Adipose tissue (tissue), 3 donors: ENCODE results near the gene COPG2. TPM values are rescaled to one million over a fixed set of nuclear protein-coding genes. Genes with fewer than 3 reads are reported as not detected.
"Not testable (repeated sequence)": the region's sequence is repeated elsewhere in the genome, so short reads cannot be mapped to it uniquely, and the experiment has no call there.

Experiments
- H3K27ac ChIP-seq: one replicate; pipeline ENCODE4 v1.5.1; 2013; ENCODE audit warnings: low read depth, low read length
- WGBS, 3 donors: extraction: QIAGEN DNeasy Blood & Tissue Kit; methylation state at CpG; one replicate each; pipeline ENCODE4 v1.1.7; 2013; 5-methylcytosine and 5-hydroxymethylcytosine counted together
- polyA plus RNA-seq, 3 donors: library from polyadenylated mRNA; stranded (reverse); fragments of 200-250 nt; gene quantifications; one replicate each; pipeline ENCODE4 v1.2.3, GENCODE V29; 2013
- donor health status: healthy with polysubstance abuse.
- donor health status: Bipolar disorder and iron deficiency.
- donor health status: healthy.

COPG2 gene
- polyA plus RNA-seq, 3 donors, result 6.5 to 12.3 (median 8.9) TPM

DNA sequence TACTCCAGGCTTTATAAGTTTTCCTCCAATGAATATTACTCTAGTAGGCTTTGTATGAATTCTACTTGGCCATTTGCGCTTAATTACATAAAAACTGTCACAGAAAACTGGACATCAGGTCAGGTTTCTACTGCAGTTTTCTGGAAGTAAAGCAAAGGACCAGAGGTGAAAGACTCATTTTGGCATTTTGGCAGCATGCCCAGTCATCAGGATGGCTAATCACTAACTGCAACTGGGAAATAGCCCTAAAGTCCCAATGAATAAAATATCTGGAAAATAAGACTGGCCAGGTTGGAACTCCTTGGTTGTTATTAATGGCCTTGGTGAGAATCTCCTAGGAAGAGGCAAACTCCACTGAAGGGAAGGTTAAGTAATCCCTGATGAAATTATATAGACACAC lies 75.5 kb downstream of the COPG2 start:
- no peak overlapping the region for H3K27ac ChIP-seq
- 94 to 97% (median 95%) methylated on average over 1 of the region's 1 CpG for WGBS, 3 donors

DNA sequence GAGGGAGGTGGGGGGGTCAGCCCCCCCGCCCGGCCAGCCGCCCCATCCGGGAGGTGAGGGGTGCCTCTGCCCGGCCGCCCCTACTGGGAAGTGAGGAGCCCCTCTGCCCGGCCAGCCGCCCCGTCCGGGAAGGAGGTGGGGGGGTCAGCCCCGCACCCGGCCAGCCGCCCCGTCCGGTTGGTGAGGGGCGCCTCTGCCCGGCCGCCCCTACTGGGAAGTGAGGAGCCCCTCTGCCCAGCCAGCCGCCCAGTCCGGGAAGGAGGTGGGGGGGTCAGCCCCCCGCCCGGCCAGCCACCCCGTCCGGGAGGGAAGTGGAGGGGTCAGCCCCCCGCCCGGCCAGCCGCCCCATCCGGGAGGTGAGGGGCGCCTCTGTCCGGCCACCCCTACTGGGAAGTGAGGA lies 77.1 kb downstream of the COPG2 start:
- not testable (repeated sequence) for H3K27ac ChIP-seq
- WGBS, 3 donors, result 97 to 100% (median 100%) methylated on average over 1 to 30 of the region's 30 CpGs

DNA sequence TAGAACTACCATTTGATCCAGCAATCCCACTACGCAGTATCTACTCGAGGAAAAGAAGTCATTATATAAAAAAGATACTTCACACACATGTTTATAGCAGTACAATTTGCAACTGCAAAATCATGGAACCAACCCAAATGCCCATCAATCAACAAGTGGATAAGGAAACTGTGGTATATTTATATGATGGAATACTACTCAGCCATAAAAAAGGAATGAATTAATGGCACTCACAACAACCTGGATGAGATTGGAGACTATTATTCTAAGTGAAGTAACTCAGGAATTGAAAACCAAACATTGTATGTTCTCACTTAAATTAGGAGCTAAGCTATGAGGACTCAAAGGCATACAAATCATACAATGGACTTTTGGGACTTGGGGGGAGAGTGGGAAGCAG lies 82.6 kb downstream of the COPG2 start:
- H3K27ac ChIP-seq, result not testable (repeated sequence)
- WGBS, 3 donors, result 95 to 98% (median 96%) methylated on average over 2 of the region's 2 CpGs

DNA sequence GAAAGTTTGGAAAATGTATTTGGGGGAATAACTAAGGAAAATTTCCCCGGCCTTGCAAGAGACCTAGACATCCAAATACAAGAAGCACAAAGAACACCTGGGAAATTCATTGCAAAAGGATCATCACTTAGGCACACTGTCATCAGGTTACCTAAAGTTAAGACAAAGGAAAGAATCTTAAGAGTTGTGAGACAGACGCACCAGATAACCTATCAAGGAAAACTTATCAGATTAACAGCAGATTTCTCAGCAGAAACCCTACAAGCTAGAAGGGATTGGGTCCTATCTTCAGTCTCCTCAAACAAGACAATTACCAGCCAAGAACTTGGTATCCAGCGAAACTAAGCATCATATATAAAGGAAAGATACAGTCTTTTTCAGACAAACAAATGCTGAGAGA lies 93.4 kb downstream of the COPG2 start:
- WGBS, 3 donors, result 93 to 97% (median 96%) methylated on average over 3 of the region's 3 CpGs
- not testable (repeated sequence) for H3K27ac ChIP-seq

DNA sequence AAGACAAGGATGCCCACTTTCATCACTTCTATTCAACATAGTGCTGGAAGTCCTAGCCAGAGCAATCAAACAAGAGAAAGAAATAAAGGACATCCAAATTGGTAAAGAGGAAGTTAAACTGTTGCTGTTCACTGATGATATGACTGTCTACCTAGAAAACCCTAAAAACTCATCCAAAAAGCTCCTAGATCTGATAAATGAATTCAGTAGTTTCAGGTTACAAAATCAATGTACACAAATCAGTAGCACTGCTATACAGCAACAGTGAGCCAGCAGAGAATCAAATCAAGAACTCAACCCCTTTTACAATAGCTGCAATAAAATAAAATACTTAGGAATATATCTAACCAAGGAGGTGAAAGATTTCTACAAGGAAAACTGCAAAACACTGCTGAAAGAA lies 98.4 kb downstream of the COPG2 start:
- H3K27ac ChIP-seq, result not testable (repeated sequence)

DNA sequence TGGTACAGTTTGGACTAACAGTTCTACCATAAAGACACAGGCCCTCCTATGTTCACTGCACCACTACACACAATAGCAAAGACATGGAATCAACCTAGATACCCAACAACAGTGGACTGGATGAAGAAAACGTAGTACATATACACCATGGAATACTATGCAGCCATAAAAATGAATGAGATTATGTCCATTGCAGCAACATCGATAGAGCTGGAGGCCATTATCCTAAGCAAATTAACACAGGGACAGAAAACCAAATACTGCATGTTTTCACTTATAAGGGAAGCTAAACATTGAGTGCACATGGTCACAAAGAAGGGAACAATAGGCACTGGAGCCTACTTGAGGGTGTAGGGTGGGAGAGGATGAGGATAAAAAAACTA lies 101.7 kb downstream of the COPG2 start:
- no peak overlapping the region for H3K27ac ChIP-seq
- WGBS, 3 donors, result 92 to 96% (median 93%) methylated on average over 2 of the region's 2 CpGs

DNA sequence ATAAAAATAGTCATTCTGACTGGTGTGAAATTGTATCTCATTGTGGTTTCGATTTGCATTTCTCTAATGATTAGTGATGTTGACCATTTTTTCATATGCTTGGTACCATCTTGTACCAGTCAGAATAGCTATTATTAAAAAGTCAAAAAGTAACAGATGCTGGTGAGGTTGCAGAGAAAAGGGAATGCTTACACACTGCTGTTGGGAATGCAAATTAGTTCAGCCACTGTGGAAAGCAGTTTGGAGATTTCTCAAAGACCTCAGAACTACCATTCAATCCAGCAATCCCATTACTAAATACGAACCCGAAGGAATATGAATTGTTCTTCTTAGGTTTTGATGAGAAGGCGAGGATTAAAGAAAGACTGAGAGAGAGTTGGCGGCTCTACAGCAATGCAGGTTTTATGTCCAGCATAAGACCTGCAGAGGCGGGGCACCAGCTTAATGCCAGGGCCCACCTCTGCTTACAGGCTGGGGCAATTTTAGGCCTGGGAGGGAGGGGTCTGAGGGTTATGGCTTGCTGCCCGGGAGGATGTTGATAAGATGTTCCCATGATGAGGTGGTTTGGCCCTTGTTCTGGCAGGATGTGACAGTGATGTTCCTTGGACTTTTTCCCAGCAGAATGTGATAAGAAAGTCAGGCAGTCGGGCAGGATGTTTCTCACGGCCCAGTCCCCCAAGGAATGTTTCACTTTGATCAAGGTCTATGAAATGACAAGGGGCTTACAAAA lies 102.2 kb downstream of the COPG2 start:
- 71 to 78% (median 75%) methylated on average over 9 of the region's 9 CpGs for WGBS, 3 donors
- no peak overlapping the region for H3K27ac ChIP-seq

DNA sequence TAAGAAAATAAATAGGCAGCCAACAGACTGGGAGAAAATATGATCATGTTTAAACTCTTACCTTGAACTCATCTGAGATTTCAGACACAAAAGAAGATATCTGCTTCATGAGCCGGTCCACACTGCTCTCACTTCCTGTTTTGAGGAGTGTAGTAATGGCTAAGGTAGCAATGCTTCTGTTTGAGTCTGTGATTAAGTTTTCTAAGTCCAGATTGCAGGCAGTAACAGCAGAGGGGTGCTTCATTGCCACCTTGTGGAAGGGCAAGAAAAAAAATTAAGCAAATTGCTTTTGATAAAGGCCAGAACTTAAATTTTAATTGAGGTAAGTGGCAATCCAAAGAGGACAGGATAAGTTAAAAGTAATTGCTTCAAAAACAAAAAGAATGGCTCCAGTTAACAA lies 107.6 kb downstream of the COPG2 start:
- no peak overlapping the region for H3K27ac ChIP-seq
- 35 to 43% (median 41%) methylated on average over 1 of the region's 1 CpG for WGBS, 3 donors

DNA sequence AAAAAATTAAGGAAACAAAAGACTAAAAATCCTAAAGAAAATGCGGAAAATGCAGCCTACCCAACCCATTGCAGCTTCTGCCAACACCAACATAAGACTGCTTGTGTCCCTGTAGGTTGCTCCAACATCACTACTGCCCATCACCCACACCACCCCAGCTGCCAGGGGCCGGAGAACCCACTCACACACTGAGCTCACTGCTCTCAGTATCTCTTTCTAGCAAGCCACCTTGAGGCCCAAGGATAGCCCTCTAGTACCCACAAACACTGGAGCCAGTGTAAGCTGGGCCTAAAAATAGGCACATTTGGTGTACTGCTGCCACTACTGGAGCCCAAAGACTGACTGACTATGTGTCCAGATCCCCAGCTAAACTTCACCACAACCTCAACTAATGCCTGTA lies 109.4 kb downstream of the COPG2 start:
- H3K27ac ChIP-seq, result no peak overlapping the region
- WGBS, 3 donors, result 95 to 97% (median 97%) methylated on average over 2 of the region's 2 CpGs

DNA sequence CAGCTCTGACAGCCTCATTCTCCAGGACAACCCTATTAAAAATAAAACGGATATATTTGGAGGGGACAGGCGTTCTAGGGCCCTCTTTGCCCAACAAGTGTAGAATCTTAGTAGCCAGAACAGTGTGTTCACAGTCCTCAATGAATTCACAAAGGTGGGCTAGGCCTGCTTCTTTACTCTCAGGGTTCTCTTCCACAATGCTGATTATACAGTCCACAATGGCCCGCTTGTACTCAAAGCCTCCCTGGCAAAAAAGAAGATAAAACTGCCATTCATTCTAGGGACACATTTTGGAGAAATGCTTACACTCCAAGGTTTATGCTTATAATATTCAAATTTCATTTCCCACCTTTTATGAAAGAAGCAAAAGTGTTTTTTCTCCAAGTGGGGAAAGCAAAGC lies 114.1 kb downstream of the COPG2 start:
- H3K27ac ChIP-seq, result no peak overlapping the region
- 83 to 93% (median 92%) methylated on average over 3 of the region's 3 CpGs for WGBS, 3 donors

DNA sequence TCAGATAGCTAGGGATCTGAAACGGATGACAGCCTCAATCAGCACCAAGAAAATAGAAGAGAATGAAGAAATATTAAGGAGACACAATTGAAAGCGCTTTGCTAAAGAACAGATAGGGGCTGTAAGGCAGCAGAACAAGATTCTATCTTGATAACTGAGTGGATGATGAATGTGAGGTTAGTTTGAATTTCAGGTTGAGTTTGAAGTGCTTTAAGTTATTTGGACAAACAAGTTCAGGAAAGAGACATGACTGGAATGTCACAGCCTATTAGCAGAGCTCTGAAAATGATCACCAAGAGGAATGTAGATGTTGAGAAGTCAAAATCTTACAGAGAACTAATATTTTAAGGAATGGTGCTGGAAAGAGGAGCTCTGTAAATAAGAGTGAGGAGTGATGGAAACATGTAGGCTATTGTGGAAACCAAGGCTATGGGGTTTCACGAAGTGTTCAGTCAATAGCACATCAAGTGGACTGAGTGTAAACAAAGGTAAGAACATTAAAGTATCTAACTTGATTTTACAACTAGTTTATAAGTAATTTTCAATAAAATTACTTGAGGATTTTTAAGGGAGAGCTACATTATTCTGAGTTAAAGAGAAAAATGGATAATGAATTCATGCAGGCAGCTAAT lies 115.0 kb downstream of the COPG2 start:
- no peak overlapping the region for H3K27ac ChIP-seq
- WGBS, 3 donors, result 88 to 95% (median 94%) methylated on average over 3 of the region's 3 CpGs

DNA sequence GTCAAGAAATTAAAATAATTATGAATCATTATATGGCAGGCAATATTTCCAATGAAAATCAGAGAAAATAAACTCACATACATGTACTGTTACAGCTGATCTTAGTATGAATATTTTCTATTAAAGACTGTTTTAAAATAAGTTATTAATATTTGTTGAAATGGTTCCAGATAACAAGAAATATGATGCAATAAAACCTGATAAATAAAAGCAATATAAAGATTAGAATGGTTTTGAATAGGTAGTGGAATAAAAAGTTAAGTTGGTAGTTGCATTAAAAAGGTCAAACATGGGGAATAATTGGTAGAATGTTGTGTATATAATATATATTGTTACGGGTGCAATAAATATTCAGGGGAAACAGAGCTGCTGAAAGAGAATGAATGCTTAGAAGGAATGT lies 124.2 kb downstream of the COPG2 start:
- WGBS, 3 donors, result 90 to 99% (median 98%) methylated on average over 1 of the region's 1 CpG
- H3K27ac ChIP-seq, result no peak overlapping the region

DNA sequence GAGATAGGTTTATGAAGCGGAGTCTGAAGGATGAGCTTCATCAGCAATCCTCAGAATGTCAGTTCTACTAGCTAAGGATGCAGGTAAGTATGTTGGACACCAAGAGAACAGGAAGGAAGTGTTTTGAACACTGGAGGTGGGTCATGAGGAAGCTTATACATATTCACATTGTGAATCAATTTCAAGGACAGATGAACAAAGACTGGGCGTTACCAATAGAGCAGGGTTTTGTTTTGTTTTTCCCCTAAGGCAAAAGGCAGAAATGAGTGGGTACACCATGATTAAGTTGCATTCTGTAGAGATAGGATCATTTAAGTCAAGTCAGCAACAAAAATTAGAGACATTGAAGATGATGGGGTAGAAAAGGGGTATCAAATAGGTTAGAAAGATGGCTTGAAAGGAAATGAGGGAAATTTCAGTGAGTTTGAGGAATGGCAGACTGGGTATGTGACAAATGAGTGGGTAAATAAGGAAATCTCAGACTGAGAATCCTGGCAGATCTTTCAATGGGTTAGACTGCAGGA lies 125.0 kb downstream of the COPG2 start:
- WGBS, 3 donors, result 70 to 92% (median 87%) methylated on average over 2 of the region's 2 CpGs
- no peak overlapping the region for H3K27ac ChIP-seq

DNA sequence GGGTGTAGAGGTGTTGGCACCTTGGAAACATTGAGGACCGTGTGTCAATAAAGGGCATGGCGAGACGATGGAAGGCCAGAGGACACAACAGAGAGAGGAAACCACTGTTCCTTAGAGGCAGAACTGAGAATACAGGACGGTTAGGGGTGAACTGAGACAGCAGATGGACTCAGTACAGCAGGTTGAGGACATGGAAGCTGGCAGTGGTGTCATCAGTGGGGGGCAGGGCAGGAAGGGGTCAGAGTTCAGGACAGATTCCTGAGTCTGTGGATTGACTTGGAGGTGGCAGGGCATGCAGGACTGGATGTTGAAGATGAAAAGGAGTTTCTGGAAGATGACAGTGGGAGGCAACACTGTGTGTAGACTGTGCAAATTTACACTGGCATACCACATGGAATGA lies 126.3 kb downstream of the COPG2 start:
- not testable (repeated sequence) for H3K27ac ChIP-seq
- 69 to 98% (median 79%) methylated on average over 4 of the region's 4 CpGs for WGBS, 3 donors

DNA sequence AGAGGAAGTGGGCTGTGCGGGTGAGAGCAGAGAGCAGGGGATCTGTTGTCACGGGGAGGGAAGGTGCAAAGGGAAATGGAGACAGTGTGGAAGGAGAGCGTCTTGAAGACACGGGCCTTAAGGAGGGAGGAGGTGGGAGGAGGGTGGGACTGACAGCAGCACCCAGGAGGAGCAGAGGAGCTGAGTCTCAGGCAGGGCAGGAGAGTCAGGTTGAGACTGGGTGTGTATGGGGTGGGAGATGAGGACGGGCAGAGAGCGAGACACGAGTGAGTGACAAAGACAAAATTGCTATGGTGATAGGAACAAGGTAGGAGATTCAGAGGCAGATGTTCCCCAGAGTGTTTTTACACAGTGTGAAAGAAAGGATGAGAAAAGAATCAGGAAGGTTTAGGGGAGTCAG lies 127.3 kb downstream of the COPG2 start:
- WGBS, 3 donors, result 87 to 90% (median 89%) methylated on average over 7 of the region's 7 CpGs
- not testable (repeated sequence) for H3K27ac ChIP-seq

DNA sequence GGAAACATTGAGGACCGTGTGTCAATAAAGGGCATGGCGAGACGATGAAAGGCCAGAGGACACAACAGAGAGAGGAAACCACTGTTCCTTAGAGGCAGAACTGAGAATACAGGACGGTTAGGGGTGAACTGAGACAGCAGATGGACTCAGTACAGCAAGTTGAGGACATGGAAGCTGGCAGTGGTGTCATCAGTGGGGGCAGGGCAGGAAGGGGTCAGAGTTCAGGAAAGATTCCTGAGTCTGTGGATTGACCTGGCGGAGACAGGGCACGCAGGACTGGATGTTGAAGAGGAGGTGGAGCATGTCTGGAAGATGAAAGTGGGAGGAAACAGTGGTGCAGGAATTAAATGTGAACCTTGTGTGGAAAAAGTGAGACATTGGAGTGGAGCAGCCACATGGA lies 130.7 kb downstream of the COPG2 start:
- WGBS, 3 donors, result 84 to 93% (median 89%) methylated on average over 6 of the region's 6 CpGs
- H3K27ac ChIP-seq, result not testable (repeated sequence)

DNA sequence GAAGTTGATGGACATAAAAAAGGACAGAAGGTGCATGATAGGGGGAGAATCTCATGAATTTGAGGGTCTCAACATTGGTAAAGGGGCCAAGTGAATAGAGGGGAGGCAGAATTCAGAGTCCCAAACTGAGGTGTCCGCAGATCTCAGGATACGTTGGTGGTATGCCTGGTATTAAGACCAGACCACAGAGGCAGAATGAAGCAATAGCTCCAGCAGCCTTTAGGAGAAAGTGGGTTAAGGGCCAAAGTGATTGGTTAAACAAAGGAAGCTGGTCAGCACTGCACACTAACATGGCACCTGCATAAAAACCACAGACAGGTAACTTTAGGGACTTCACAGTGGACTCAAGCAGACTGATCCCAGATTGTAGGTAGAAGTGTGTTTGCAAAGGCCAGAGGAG lies 139.1 kb downstream of the COPG2 start:
- WGBS, 3 donors, result 77 to 100% (median 92%) methylated on average over 2 of the region's 2 CpGs

DNA sequence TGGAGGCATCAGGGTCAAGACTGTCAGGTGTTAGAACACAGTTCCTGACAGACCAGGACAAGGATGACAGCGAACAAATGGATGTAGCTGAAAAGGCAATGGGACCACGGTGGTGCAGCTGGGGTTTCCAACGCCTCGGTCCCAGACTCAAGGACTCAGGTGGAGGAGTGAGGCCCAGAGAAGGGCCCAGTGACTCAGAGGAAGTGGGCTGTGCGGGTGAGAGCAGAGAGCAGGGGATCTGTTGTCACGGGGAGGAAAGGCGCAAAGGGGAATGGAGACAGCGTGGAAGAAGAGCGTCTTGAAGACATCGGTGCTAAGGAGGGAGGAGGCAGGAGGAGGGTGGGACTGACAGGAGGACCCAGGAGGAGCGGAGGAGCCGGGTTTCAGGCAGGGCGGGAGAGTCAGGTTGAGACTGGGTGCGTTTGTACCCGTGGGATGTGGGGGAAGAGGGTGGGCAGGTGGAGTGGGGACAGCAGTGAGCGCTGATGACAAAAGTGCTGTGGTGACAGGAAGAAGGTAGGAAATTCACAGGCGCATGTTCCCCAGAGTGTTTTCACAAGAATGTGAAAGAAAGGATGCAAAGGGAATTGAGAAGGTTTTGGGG lies 140.7 kb downstream of the COPG2 start:
- 85 to 90% (median 86%) methylated on average over 15 to 17 of the region's 17 CpGs for WGBS, 3 donors
- H3K27ac ChIP-seq, result not testable (repeated sequence)

More for the DNA sequence above, 139.1 kb downstream of the COPG2 start:
- H3K27ac ChIP-seq, result no peak overlapping the region

DNA sequence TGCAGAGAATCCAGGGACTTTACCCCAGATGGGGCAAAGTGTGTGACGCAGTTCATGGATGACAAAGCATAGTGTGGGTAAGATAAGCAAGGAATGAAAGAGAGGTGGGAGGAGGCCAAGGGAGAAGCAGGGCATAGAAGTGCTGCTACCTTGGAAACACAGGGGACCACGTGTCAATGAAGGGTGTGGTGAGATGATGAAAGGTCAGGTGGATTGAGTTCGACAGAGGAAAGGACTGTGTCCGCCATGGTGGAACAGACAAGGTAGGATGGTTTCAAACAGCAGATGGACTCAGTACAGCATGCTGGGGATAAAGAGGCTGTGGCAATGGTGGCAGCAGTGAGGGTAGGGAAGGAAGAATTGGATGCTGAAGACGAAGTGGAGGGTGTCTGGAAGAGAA lies 143.9 kb downstream of the COPG2 start:
- WGBS, 3 donors, result 93 to 94% (median 94%) methylated on average over 5 of the region's 5 CpGs
- no peak overlapping the region for H3K27ac ChIP-seq
